GM20000 (cell line): ENCODE measurements around the gene SCN2B.

ENCODE experiments used
- DNase-seq: peaks from one replicate; pipeline ENCODE4 v3.0.0; 2012; ENCODE audit warnings: low spot score
- TF ChIP-seq, protein P1 (sequence below): IDR thresholded peaks from 2 replicates; pipeline ENCODE4 v1.5.1; 2012; ENCODE audit warnings: mild to moderate bottlenecking, control low read depth; ENCODE audit errors: extremely low read depth, missing control alignments

SCN2B gene

DNA sequence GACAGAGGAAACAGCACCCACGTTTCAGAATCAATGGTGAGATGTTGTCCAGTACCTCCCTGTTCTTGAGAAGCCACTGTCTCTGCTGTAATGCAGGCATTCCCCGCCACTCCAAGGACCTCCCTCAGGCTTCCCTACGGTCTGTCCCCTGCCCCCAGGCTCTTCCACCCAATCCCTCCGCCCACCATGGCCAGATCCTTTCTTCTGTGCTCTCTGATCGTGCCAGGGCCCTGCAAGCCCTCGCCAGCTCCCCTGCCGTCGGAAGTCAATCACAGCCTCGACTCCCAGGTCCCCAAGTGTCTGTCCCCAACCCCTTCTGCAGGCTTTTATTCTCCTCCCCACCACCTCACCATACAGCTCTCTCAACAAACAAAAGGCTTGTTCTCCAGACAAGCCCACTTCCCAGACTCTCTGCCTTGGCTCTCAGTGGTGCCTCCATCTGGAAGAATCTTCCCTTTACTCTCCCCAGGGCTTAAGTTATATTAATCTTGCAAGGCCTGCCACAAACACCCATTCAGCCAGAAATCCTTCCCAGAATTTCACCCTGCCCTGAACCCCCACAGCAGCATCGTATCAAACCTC, 37.5 kb downstream of the SCN2B start:
- DNase-seq = no peak
- TF ChIP-seq, protein P1, sequence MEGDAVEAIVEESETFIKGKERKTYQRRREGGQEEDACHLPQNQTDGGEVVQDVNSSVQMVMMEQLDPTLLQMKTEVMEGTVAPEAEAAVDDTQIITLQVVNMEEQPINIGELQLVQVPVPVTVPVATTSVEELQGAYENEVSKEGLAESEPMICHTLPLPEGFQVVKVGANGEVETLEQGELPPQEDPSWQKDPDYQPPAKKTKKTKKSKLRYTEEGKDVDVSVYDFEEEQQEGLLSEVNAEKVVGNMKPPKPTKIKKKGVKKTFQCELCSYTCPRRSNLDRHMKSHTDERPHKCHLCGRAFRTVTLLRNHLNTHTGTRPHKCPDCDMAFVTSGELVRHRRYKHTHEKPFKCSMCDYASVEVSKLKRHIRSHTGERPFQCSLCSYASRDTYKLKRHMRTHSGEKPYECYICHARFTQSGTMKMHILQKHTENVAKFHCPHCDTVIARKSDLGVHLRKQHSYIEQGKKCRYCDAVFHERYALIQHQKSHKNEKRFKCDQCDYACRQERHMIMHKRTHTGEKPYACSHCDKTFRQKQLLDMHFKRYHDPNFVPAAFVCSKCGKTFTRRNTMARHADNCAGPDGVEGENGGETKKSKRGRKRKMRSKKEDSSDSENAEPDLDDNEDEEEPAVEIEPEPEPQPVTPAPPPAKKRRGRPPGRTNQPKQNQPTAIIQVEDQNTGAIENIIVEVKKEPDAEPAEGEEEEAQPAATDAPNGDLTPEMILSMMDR = no peak

DNA sequence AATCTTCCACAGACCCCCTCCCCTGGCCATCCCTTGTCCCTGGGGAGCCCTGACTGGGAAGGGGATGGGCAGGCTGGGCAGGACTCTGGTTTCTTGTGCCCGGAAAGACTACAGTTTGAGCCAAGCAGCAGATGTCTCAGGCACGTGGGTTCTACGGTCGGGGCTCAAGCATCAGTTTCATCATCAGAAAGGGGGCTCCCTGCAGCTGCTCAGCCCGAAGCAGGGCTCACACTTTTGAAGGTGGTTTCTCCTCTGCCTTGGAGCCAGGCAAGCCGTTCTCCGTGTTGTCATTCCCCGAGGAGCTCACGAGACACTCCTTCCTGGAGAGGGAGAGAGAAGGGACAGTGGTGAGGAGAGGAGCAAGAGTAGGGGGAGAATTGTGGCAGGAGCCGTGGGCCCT, 39.6 kb downstream of the SCN2B start:
- TF ChIP-seq, protein P1 = no peak
- no peak for DNase-seq

DNA sequence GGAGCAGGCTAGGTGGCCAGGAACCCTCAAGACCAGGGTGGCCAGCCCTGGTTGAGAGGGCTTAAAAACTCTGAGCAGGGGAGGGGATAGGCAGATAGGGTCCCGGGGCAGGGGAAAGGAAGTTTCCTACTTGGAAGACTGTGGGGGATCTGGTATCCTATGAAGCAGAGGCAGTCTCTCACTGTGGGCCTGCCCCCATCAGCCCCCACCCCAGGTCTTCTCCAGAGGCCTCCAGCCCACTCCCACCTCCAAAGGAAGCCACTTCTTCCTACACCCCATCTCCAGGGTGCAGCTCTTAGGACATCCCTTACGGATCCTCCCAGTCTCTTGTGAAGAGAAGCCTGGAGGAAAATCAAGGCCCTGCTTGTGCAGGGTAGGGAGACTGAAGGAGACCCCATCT, 40.1 kb downstream of the SCN2B start:
- TF ChIP-seq, protein P1 = no peak
- no peak for DNase-seq

DNA sequence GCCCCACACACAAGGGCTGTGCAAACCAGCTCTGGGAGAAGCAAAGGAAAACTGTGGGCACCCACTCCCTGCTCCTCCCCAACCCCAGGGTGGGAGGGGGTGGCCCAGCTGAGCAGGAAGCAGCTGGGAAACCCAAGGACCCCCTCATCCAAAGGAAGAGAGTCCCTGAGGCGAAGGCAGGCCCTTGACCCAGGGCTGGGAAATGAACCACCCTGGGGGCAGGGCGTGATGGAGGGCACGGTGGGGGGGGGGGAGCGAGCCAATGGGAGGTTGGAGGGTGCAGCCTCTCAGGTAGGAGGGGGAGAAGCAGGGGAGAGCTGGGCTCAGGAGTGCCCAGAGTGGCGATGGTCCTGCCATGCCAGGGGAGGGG, 40.7 kb downstream of the SCN2B start:
- TF ChIP-seq, protein P1 = no peak
- no peak for DNase-seq

DNA sequence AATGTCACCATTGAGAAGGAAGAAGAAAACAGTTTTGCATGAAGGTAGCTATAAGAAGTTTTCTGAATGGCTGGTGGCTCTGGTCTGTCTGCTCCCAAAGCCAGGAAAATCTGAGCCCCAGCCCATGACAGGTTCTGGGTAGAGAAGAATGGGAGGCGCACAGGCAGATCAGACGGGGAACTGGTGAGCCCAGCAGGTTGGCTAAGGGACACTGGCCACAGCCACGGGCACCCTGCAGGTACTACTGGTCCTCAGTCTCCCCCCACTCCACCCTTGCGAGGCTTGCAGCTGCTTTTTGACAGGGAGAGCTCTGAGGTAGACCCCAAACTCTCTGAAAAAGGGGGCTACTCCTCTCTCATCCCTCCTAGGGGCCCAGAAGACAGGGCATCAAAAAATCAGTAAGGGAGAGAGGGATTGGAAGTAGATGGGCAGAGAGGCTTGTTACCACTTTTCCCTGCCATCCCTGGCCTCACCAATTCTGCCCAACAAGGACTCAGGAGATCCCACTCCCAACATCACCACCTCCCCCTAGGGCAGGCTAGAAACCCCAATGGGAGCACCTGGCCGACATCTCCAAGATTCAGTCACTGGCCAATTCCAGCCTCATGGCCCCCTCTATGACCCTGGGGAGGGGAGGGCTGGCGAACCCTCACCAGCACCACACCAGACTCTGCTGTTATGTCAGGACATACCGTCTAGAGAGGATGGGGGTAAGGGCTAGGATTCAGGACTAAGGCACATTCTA, 41.2 kb downstream of the SCN2B start:
- TF ChIP-seq, protein P1 = no peak
- no peak for DNase-seq

DNA sequence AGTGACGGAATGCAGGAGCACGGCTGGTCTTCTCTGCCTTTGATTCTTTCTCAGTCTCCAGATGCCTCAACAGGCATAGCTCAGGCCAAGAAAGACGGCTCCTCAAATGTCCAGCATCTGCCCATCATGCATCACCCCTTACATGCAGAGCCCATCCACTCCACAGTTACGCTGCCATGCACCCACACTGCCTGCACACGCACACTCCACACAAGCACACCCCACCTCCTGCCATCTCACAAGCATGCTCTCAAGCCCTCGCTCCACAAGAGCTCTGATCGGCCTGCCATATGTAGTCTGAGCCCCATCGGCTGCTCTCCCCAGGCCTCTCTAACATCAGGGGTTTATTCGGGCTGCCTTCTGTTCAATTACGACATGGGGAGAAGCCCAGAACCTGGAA, 42.6 kb downstream of the SCN2B start:
- TF ChIP-seq, protein P1 = no peak
- no peak for DNase-seq

DNA sequence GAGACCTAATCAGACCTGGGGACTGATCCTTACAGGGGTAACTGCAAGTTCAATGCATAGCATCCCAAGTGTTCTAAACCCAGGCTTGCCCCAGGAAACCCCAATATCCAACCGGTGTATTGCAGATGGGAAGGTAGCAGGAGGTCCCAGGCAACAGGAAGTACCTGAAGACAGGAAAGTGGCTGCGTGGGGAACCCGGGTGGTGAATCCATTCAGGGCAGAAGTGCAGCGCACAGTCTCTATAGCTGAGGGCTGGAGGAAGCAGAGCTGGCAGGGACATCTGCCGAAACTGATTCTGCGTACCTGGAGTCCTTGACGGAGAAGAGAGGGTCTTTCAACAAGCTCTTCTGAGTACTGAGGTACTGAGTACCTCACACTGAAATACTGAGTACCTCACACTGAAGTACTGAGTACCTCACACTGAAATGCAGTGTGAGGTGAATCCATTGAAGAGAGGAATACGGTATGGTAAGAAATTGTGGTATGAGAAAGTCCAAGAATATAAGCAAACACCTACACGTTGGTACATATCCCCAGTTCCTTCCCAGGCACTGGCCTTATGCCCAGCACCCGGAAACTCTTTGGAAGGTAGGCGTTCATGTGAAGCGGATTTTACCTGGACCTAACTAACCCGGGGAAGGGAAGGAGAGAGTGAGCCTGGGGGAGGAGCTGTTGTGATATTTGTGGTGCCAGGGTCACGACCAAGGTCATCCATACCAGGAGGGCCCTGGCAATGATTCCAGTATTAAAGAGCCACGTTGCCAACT, 43.9 kb downstream of the SCN2B start:
- TF ChIP-seq, protein P1 = no peak
- no peak for DNase-seq
